GM12892 (cell line): ENCODE results near the gene CLEC16A.
A peak's percentile ranks its signal among the peaks of the same experiment; 100 is the strongest.
"Not testable (repeated sequence)": the region's sequence is repeated elsewhere in the genome, so short reads cannot be mapped to it uniquely, and the experiment has no call there.

Experiments
- DNase-seq: peaks from one replicate; pipeline ENCODE4 v3.0.0; 2011; ENCODE audit not compliant: insufficient read length
- FAIRE-seq: peaks from 2 replicates; lab custom pipeline; 2011; peaks lifted over from hg19 to GRCh38; lab: Jason Lieb, UNC
- POLR2A ChIP-seq: IDR thresholded peaks from 2 replicates; pipeline ENCODE4 v1.6.1; 2011; ENCODE audit warnings: low read depth, low read length, control low read depth
- POLR2AphosphoS5 ChIP-seq: IDR thresholded peaks from 2 replicates; pipeline ENCODE4 v1.6.1; 2011; ENCODE audit warnings: low read depth, low read length, control low read depth
- TAF1 ChIP-seq: IDR thresholded peaks from 2 replicates; pipeline ENCODE4 v1.6.1; 2011; ENCODE audit warnings: low read depth, mild to moderate bottlenecking, control low read depth, low read length, borderline replicate concordance

CLEC16A gene

DNA sequence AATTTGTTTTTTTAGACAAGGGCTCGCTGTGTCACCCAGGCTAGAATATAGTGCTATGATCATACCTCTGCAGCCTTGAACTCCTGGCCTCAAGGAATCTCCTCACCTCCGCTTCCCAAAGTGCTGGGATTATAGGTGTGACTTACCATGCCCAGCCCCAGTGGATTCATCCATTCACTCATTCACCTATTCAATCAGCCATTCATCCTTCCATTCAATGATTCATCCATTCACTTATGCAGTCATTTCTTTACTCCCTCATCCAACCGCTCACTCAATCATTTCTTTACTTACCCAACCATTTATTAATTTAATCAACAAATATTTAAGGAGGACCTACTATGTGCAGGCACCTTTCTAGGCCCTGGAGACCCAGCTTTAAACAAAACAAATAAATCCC, 27.8 kb upstream of the CLEC16A start:
- FAIRE-seq (no peak), DNase-seq (no peak)
- no peak for TF ChIP-seq POLR2AphosphoS5
- TF ChIP-seq POLR2A = no peak
- TF ChIP-seq TAF1 = no peak

DNA sequence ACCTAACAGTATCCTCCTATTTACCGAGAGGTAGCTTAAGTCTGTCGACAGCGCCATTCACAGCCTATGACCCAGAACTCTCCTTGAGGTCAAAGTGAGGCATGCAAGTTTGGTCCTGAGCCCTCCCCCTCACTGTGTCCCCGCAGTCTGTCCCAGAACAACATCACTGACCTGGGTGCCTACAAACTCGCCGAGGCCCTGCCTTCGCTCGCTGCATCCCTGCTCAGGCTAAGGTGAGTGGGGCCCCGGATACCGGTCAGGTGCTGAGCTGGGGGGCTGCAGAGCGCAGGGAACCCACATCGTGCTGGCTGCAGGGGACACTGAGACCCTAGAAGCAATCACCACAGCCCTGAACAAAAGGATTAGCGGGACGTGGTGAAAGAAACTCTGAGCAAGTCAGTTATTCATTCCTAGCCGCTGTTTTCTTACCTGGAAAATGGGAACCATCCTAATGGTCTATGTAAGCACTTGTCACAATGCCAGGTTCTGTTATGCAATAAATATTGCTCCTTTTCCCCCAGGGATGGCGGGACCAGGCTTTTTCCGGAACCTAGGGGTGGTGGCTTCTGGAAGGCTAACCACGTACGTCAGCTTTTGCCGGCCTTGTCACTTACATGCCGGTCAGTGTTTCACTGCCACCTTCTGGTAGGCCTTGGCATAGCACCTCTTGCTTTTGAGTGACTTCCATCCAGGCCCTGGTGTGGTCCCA, 25.9 kb upstream of the CLEC16A start:
- DNase-seq = peak; percentile 65
- TF ChIP-seq POLR2A = no peak
- 0 out of 2 replicates have a peak, but pooled peaks have one; percentile 42 for TF ChIP-seq POLR2AphosphoS5
- FAIRE-seq = peak; percentile 95

DNA sequence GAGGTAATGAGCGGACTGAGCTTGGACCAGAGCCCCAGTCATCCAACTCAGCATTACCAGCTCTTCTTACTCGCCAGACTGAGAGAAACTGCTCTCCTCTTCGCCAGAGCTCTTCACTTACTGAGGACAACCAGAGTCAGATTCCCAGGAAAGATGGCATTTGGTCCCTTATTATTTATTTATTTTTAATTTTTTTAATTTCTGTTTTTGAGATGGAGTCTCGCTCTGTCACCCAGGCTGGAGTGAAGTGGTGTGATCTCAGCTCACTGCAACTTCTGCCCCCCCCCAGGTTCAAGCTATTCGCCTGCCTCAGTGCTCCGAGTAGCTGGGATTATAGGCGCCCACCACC, 25.4 kb upstream of the CLEC16A start:
- no peak for FAIRE-seq
- TF ChIP-seq POLR2A (no peak), POLR2AphosphoS5 (no peak), TAF1 (no peak)
- no peak for DNase-seq

DNA sequence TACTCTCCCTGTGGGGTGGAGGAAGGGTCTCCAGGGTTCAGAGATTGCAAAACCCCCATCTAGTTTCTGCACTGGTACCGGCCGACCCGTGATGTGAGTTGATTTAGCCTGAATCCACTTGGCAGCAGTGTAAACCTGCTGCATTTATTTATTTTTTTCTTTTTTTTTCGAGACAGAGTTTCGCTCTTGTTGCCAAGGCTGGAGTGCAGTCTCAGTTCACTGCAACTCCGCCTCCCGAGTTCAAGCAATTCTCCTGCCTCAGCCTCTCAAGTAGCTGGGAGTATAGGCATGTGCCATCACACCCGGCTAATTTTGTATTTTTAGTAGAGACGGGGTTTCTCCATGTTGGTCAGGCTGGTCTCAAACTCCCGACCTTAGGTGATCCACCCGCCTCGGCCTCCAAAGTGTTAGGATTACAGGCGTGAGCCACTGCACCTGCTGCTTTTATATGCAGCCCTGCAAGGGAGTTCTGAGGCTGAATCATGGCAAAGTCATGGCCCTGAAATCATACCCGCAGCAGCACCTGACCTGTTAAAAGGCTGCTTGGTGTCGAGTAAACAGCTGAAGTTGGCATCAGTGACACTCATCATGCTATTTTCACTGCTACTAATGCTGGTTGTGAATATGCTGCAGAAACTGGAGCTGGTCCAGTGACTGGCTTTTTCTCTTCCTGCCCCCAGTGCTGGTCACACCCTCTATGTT, 23.5 kb upstream of the CLEC16A start:
- TF ChIP-seq POLR2A = no peak
- TF ChIP-seq POLR2AphosphoS5 = no peak
- no peak for TF ChIP-seq TAF1
- no peak for FAIRE-seq
- no peak for DNase-seq

DNA sequence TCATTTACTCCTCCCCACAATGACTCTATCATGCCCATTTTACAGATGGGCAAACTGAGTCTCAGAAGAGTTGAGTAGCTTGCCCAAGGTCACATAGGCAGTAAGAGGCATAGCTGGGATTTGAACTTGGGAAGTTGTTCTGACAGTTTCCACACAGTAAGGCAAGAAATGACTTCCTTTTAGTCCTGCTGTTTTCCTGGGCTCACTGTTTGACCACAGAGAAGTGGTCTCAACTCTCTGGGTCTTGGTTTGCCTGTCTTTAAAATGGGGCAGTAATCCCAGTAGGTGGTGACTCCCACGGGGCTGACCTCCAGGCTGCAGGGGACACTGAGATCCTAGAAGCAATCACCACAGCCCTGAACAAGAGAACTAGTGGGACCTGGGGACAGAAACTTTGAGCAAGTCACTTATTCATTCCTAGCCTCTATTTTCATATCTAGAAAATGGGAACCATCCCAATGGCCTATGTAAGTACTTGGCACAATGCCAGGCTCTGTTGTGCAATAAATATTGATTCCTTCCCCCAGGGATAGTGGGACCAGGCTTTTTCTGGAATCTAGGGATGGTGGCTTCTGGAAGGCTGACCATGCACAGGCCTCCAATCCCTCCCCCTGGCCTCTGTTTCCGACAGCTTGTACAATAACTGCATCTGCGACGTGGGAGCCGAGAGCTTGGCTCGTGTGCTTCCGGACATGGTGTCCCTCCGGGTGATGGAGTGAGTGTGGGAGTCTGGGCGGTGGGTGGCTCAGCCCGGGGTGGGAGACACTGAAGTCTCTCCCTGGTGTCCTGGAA, 22.6 kb upstream of the CLEC16A start:
- no peak for FAIRE-seq
- DNase-seq = no peak
- TF ChIP-seq POLR2AphosphoS5 = no peak
- 0 out of 2 replicates have a peak, but pooled peaks have one; percentile 10 for TF ChIP-seq POLR2A
- no peak for TF ChIP-seq TAF1

DNA sequence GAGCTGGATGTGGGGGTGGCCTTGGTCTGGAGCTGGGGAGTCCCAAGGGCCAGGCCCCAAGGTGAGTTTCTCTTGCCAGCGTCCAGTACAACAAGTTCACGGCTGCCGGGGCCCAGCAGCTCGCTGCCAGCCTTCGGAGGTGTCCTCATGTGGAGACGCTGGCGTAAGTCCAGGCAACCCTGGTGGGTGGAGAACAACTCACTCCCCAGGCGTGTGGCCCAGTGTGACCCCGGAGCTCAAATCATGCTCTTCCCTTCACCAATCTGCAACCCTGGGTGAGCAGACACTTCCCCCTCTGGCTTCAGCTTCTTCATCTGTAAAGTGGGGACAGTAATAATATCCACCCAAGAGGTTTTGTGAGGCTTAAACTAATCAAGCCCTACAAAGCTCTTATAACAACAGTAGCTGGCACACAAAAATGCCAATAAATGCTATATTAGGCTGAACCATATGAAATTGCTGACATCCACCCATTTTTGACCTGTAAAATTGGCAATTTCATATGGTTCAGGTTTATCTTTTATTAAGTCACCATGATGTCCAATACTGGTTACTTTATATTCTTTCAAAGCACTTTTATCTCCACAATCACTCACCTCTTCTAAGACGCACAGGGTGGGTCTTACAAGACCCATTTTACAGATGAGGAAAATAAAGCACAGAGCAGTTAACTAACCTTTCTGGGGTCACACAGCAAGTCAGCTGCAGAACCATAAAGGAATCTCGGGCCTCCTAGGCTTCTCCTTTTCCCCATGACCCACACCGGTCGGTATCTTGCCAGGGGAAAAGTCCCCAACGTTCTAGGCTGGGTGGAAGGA, 21.8 kb upstream of the CLEC16A start:
- FAIRE-seq (no peak), DNase-seq (no peak)
- no peak for TF ChIP-seq TAF1
- TF ChIP-seq POLR2A = 0 out of 2 replicates have a peak, but pooled peaks have one; percentile 19

DNA sequence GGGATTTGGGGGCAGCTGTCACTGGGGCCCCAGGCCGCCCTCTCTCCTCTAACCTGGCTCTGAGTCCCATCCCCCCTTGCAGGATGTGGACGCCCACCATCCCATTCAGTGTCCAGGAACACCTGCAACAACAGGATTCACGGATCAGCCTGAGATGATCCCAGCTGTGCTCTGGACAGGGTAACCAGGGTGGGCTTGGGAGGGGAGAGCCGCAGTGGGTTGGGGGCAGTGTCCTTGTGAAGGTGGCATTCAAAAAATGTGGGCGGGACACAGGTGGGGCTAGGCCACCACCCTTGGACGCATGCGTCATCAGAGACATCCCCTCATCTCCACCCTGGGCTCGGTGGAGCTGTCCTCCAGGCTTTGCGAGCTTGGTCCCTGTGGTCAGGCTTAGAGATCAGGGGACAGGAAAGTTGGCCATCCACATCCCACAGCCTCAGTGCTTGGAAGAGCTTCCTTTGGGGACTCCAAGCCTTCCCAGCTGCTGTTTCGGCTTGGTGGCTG, 21.2 kb upstream of the CLEC16A start:
- no peak for FAIRE-seq
- TF ChIP-seq POLR2A = no peak
- TF ChIP-seq TAF1 = no peak
- TF ChIP-seq POLR2AphosphoS5 = no peak
- no peak for DNase-seq

DNA sequence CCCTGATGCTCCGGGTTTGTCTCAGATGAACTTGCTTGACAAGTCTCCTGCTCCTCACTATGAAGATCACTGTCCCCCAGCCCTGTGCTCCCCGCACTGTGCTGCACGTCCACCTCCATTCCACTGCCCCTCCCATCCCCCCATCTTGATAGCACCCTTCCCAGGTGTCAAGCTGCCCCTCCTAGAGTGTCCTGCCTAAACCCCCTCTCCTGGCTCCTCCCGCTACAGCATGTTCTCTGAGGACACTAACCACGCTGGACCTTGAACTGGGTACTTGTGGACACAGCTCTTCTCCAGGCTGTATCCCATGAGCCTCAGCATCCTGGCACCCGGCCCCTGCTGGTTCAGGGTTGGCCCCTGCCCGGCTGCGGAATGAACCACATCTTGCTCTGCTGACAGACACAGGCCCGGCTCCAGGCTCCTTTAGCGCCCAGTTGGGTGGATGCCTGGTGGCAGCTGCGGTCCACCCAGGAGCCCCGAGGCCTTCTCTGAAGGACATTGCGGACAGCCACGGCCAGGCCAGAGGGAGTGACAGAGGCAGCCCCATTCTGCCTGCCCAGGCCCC, 20.6 kb upstream of the CLEC16A start:
- TF ChIP-seq POLR2A = no peak
- TF ChIP-seq TAF1 = no peak
- no peak for TF ChIP-seq POLR2AphosphoS5
- FAIRE-seq (no peak), DNase-seq (no peak)

DNA sequence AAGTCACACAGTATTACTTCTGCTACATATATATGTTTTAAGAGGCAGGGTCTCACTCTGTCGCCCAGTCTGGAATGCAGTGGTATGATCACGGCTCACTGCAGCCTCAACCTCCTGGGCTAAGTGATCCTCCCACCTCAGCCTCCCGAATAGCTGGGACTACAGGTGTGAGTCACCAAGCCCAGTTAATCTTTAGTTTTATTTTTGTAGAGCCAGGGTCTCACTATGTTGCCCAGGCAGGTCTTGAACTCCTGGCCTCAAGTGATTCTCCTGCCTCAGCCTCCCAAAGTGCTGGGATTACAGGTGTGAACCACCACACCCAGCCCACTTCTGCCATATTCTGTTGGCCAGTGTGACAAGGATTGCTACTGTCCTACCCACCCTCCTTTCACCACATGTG, 19.1 kb upstream of the CLEC16A start:
- not testable (repeated sequence) for DNase-seq, FAIRE-seq

DNA sequence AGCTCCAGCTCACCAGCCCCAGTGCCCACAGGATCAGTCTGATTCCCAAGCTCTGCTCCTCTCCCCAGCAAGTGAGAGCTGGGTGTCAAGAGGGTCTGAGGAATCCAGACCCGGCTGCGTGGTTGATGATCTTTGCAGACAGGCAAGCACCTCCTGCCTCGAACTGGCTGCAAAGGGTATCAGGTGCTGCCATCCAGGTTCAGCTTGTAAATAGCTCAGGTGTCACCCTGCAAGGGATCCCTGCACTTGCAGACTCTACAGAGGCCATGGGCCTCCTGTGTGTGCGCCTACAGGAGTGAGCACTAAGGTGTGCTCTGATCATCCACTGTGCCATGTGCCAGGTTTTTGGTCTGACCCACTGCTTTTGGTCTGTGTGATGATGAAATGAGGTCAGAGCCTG, 18.3 kb upstream of the CLEC16A start:
- FAIRE-seq (no peak), DNase-seq (no peak)
- no peak for TF ChIP-seq TAF1
- peak; percentile 80 for TF ChIP-seq POLR2AphosphoS5
- TF ChIP-seq POLR2A = peak; percentile 31; the same call in 1 of the 2 replicates

DNA sequence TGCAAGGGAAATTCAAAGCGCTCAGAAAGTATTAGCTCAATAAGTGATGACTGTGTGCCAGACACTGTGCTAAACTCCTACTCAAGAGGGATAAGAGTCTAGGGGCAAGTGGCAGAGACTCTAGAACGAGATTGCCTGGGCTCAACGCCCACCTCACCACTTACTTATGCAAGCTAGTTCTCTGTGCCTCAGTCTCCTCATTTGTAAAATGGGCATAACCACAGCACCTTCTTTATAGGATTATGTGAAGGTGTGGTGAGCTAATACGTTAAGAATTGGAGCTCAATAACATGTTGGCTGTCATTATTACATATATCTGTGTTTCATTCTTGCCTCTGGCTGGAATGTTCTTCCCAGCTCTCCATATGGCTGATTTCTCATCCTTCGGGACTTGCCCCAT, 17.5 kb upstream of the CLEC16A start:
- no peak for FAIRE-seq
- TF ChIP-seq POLR2AphosphoS5 = peak; percentile 52; the same call in 1 of the 2 replicates
- TF ChIP-seq TAF1 = no peak
- no peak for TF ChIP-seq POLR2A
- no peak for DNase-seq
